22Rv1 (cell line): ENCODE measurements around the gene TMPRSS6.

Experiments used
- H3K27ac ChIP-seq: fragments of 450-650 bp; 2 replicates; pipeline ENCODE4 v1.5.1; 2017
- CTCF ChIP-seq: fragments of 450-650 bp; IDR thresholded peaks from 2 replicates; pipeline ENCODE4 v1.5.1; 2017; ENCODE audit warnings: mild to moderate bottlenecking
- ZFX ChIP-seq: fragments of 450-650 bp; IDR thresholded peaks from 2 replicates; pipeline ENCODE4 v1.6.1; 2017; ENCODE audit warnings: antibody characterized with exemption, borderline replicate concordance

TMPRSS6 gene

GRCh38 chr22:37043209-37043827, 66.2 kb downstream of the TMPRSS6 start:
- TF ChIP-seq ZFX = no peak
- TF ChIP-seq CTCF = no peak
- no peak overlapping the region for H3K27ac ChIP-seq

- TF ChIP-seq ZFX (no peak), CTCF (no peak)
- H3K27ac ChIP-seq = no peak overlapping the region
Measured at GRCh38 chr22:37039466-37039865, 70.0 kb downstream of the TMPRSS6 start.

GRCh38 chr22:37037669-37038068, 71.8 kb downstream of the TMPRSS6 start:
- no peak for TF ChIP-seq CTCF
- TF ChIP-seq ZFX = no peak
- H3K27ac ChIP-seq = no peak overlapping the region

- TF ChIP-seq ZFX (no peak), CTCF (no peak)
- no peak overlapping the region for H3K27ac ChIP-seq
Measured at GRCh38 chr22:37036655-37037377, 72.7 kb downstream of the TMPRSS6 start.

GRCh38 chr22:37033605-37034430, 75.7 kb downstream of the TMPRSS6 start:
- no peak for TF ChIP-seq ZFX
- no peak for TF ChIP-seq CTCF

GRCh38 chr22:37032535-37033460, 76.7 kb downstream of the TMPRSS6 start:
- H3K27ac ChIP-seq = peak overlapping the region; percentile 81

More at GRCh38 chr22:37033605-37034430, 75.7 kb downstream of the TMPRSS6 start:
- H3K27ac ChIP-seq = peak overlapping the region; percentile 81

More at GRCh38 chr22:37032535-37033460, 76.7 kb downstream of the TMPRSS6 start:
- TF ChIP-seq ZFX (no peak), CTCF (no peak)
